Coronary artery (tissue), 2 donors: ENCODE results near the gene NCS1.

Experiments
- DNase-seq: peaks from one replicate; pipeline ENCODE4 v3.0.0-alpha.2; 2017; ENCODE audit warnings: low spot score
- H3K27ac ChIP-seq, 2 donors: fragments of 200-600 bp; sonication (generic); one replicate each; pipeline ENCODE4 v1.5.1; 2016 to 2019
- H3K4me3 ChIP-seq: fragments of 200-600 bp; sonication (generic); 2 replicates; pipeline ENCODE4 v1.5.1; 2016; ENCODE audit warnings: mild to moderate bottlenecking, moderate library complexity
- TF ChIP-seq, protein P1 (sequence below): fragments of 200-600 bp; sonication (generic); IDR thresholded peaks from one replicate; pipeline ENCODE4 v1.5.1; 2019; ENCODE audit warnings: antibody characterized with exemption

Gene NCS1

DNA sequence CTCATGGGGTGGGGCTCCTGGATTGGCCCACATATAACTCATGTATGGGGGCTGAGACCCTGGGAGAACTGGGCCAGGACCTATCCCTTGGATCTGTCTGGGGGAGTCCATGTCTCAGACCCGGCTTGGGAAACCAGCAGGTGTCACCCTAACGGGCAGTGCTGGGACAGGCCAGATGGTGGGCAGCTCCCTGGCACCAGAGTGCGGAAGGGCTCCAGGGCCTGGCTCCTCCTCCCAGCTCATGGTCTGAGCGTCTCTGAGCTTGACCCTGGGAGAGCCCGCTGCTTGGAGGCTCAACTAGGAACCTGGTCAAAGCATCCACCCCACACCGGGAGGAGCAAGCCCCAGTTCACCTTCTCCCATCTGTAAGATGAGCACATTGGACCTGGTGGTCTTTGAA is 15.5 kb upstream of the NCS1 start:
- no peak overlapping the region for H3K27ac ChIP-seq
- no peak for DNase-seq
- TF ChIP-seq, protein P1, sequence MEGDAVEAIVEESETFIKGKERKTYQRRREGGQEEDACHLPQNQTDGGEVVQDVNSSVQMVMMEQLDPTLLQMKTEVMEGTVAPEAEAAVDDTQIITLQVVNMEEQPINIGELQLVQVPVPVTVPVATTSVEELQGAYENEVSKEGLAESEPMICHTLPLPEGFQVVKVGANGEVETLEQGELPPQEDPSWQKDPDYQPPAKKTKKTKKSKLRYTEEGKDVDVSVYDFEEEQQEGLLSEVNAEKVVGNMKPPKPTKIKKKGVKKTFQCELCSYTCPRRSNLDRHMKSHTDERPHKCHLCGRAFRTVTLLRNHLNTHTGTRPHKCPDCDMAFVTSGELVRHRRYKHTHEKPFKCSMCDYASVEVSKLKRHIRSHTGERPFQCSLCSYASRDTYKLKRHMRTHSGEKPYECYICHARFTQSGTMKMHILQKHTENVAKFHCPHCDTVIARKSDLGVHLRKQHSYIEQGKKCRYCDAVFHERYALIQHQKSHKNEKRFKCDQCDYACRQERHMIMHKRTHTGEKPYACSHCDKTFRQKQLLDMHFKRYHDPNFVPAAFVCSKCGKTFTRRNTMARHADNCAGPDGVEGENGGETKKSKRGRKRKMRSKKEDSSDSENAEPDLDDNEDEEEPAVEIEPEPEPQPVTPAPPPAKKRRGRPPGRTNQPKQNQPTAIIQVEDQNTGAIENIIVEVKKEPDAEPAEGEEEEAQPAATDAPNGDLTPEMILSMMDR, result peak; percentile 35
- H3K4me3 ChIP-seq, result no peak overlapping the region

DNA sequence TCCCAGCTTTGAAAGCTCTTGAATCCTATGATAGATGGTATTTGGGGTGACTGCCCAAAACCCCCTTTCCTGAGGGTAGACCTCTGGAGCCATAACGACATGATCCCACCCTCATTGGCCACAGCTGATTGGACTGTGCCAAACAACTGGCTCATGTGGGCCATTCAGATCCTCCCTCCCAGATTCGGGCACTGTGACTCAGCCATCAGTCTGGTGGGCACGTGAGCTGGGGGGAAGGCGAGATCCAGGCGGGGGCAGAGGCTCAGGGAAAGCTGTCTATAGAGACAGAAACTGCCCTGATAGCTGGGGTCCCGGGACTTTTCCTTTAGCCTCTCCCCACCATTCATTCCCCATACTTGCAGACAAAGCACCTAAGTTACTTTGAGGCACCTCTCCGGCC is 15.1 kb upstream of the NCS1 start:
- no peak for DNase-seq
- Histone ChIP-seq H3K4me3 (no peak overlapping the region), H3K27ac (no peak overlapping the region)
- TF ChIP-seq, protein P1, result no peak

DNA sequence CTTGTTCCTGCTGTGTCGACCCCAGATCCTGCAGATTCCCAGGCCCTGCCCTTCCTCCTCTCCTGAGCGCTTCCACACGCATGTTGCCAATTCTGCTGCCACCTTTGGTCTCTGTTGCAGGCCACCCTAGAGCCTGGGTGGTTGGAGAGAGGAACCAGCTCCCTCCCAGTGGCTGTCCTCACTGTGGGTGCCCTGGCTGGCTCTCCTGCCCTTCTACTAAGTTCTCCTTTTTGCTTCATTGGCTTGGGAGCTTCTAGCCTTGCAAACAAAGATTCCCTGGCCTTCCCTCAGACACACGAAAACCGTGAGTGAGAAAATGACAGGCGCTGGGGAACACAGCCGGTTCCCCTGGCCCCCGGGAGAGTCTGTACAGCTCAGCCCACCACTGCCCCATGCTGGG is 14.2 kb upstream of the NCS1 start:
- TF ChIP-seq, protein P1, result no peak
- H3K4me3 ChIP-seq, result no peak overlapping the region
- DNase-seq, result no peak
- no peak overlapping the region for H3K27ac ChIP-seq

DNA sequence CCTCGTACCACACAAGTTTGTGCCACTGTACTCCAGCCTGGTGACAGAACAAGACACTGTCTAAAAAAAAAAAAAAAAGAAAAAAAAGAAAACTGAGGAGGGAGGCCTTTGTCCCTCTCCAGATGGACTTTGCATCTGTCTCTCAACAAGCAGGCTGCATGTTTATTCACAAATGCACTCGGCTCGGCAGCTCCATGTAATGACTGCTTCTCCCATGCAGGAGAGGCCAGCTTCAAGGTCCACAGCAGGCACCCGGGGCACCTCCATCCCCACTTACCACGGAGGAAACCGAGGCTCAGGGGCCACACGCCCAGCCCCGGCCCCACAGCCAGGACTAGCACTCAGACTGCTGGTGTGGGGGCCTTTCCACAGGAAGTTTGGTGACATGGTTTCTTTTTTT is 13.1 kb upstream of the NCS1 start:
- DNase-seq, result no peak
- H3K4me3 ChIP-seq, result no peak overlapping the region
- no peak overlapping the region for H3K27ac ChIP-seq
- TF ChIP-seq, protein P1, result no peak

DNA sequence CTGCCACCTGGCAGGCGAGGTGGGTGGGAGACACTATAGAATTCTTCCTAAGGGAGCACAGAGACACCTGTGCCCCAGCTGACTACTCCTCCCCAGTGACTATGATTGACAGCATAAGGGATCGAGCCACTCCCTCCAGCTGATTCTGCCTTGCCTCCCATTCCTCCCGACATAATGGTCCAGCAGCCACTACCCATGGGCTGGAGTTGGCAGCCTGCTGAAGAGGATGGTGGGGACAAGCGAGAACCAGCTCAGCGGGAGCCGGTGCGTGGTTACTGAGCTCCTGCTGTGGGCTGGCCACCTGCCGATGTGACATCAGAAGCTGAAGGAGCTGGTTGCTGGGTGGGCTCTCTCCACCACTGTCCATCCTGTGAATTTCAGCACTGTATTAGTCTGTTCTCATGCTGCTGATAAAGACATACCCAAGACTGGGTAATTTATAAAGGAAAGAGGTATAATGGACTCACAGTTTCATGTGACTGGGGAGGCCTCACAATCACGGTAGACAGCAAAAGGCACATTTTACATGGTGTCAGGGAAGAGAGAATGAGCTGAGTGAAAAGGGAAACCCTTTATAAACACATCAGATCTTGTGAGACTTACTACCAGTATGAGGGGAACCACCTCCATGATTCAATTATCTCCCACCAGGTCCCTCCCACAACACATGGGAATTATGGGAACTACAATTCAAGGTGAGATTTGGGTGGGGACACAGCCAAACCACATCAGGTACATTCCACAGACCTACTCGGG is 12.1 kb upstream of the NCS1 start:
- TF ChIP-seq, protein P1, result no peak
- DNase-seq, result no peak
- H3K4me3 ChIP-seq, result no peak overlapping the region
- no peak overlapping the region for H3K27ac ChIP-seq

DNA sequence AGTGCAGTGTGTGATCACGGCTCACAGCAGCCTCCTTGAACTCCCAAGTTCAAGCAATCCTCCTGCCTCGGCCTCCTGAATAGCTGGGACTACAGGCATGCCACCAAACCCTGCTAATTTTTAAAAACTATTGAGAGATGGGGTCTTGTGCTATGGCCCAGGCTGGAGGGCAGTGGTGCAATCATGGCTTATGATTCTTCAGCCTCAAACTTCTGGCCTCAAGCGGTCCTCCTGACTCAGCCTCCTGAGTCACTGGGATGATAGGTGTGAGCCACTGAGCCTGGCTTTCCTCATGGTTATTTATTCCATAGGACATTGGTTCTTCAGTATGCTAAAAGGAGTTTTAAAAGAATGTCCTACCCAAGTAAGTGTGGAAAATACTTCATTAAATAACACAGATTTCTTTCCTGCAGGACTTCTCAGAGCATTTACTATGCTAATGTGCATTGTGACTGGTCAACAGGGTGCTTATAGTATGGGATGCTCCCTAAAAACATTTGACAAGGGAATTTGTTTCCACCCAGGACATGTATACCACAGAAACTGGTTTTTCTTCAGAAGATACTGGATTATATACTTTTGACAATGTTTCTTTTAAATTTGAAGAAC is 11.2 kb upstream of the NCS1 start:
- DNase-seq, result no peak
- TF ChIP-seq, protein P1, result no peak
- Histone ChIP-seq H3K4me3 (no peak overlapping the region), H3K27ac (no peak overlapping the region)

DNA sequence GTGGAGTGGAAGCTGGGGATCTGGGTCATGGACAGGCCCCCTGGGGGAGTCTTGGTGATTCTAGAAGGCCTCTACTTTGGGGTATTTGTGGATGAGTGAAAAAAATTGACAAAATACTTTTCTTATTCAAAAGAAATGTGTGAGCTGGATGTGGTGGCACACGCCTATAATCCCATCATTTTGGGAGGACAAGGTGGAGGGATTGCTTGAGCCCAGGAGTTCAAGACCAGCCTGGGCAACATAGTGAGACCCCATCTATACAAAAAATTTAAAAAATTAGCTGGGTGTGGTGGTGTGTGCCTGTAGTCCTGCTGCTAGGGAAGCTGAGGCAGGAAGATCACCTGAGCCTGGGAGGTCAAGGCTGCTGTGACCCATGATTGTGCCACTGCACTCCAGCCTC is 6.6 kb upstream of the NCS1 start:
- H3K27ac ChIP-seq, result no peak overlapping the region
- TF ChIP-seq, protein P1, result no peak
- no peak for DNase-seq

More for the DNA sequence above, 6.6 kb upstream of the NCS1 start:
- no peak overlapping the region for H3K4me3 ChIP-seq
